GM12875 (cell line): Measurements from ENCODE around the gene R3HDM1.
"Not testable (repeated sequence)": the region's sequence is repeated elsewhere in the genome, so short reads cannot be mapped to it uniquely, and the experiment has no call there.

Source experiments
- H3K4me3 ChIP-seq: one replicate; pipeline ENCODE4 v1.5.1; 2011; ENCODE audit warnings: low read depth, low read length, control low read depth
- TF ChIP-seq, protein P1 (sequence below): IDR thresholded peaks from 2 replicates; pipeline ENCODE4 v1.5.1; 2011; ENCODE audit warnings: low read depth, mild to moderate bottlenecking, control low read depth, inconsistent platforms, low read length, moderate library complexity, borderline replicate concordance; ENCODE audit not compliant: insufficient read depth

R3HDM1 gene

DNA sequence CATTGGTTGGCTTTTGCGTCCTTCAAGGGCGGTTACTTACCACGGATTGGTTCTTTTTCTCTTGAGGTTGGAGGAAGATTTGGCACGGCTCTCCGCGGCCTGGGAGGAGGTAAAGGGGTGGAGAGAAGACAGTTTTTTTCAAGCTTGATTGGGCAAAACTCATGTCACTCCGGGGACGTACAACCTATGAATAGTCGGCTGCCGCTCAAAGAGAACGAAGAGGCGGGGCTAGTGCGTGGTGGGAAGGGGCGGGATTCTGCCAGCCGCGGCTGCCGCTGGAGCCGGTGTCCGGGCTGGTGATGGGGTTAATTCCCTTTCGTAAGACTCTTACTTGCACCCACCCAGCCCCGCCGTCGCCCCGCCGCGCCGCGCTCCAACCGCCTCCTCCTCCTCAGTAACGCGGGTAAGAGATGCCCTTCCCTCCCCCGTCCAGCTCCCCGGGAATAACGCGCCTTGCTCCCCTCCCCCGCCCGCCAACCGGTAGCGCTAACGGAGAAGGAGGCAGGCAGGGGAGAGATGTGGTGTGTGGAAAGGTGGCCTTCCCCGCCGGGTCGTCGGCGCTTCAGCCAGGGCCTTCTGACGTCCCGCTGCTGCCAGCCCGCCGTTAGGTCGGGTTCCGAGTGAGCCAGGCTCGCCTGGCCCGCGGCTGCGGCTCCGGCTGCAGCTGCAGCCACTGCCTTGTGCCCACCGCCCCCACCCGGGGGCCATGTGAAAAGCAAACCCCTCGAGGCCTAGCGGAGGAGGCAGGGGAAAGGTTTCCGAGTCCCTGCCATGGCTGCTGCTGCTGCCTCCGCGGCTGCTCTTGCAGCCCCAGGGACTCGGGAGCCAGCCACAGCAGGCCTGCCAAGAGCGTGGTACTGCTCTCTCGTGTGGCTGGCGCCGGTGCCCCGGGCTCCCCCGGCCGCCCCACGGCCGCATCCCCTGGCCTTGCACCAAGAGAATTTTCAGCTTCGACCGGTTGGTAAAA, at the start of gene R3HDM1:
R3HDM1 (plus strand) TSS at position 254 of the 967 bp plus-strand sequence. CDS start 73,362 bp downstream, outside the sequence.
- TF ChIP-seq, protein P1, sequence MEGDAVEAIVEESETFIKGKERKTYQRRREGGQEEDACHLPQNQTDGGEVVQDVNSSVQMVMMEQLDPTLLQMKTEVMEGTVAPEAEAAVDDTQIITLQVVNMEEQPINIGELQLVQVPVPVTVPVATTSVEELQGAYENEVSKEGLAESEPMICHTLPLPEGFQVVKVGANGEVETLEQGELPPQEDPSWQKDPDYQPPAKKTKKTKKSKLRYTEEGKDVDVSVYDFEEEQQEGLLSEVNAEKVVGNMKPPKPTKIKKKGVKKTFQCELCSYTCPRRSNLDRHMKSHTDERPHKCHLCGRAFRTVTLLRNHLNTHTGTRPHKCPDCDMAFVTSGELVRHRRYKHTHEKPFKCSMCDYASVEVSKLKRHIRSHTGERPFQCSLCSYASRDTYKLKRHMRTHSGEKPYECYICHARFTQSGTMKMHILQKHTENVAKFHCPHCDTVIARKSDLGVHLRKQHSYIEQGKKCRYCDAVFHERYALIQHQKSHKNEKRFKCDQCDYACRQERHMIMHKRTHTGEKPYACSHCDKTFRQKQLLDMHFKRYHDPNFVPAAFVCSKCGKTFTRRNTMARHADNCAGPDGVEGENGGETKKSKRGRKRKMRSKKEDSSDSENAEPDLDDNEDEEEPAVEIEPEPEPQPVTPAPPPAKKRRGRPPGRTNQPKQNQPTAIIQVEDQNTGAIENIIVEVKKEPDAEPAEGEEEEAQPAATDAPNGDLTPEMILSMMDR: peak; percentile 44

DNA sequence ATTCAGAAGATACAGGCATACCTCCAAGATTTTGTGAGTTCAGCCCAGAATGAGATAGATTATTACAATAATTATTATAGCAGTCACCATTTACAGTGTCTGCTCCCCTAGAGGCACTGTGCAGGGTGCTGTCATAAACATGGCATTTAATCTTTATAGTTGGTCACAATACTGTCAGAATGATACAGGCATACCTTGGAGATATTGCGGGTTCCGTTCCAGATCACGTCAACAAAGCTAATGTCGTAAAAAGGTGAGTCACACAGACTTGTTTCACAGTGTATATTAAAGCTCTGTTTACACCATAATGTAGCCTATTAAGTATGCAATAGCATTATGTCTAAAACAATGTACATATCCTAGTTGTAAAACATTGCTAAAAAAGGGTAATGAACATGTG, 45.8 kb upstream of the R3HDM1 start:
- TF ChIP-seq, protein P1: no peak
- H3K4me3 ChIP-seq: no peak overlapping the region

More for the DNA sequence above, at the start of gene R3HDM1:
- H3K4me3 ChIP-seq: peak within 1 kb of the TSS; percentile 76

DNA sequence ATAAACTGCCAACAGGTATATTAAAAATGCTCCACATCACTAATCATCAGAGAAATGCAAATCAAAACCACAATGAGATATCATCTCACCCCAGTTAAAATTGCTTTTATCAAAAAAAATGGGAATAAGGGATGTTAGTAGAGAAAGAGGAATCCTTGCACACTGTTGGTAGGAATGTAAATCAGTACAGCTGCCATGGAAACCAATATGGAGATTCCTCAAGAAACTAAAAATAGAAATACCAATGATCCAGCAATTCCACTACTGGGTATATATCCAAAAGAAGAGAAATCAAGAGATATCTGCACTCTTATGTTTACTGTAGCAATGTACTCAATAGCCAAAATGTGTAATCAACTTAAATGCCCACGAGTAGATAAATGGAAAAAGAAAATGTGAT, 40.9 kb upstream of the R3HDM1 start:
- TF ChIP-seq, protein P1: no peak

DNA sequence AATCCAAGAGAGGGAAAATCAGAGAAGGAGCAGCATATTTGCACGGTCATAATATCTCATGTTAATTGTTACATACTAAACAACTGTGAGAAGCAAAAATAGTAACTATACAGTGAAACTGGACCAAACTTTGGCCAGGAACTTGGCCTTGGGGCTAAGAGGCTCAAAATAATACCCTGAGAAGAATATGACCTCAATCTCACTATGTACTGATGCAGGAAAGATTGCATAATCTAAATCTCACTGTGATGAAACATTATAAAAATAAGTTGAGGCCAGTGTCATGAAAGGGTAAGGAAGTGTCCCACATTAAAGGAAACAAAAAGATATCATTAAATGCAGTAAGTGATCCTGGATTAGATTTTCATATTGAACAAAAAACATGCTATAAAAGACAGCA, 36.8 kb upstream of the R3HDM1 start:
- TF ChIP-seq, protein P1: no peak
- no peak overlapping the region for H3K4me3 ChIP-seq

More for the DNA sequence above, 40.9 kb upstream of the R3HDM1 start:
- no peak overlapping the region for H3K4me3 ChIP-seq

DNA sequence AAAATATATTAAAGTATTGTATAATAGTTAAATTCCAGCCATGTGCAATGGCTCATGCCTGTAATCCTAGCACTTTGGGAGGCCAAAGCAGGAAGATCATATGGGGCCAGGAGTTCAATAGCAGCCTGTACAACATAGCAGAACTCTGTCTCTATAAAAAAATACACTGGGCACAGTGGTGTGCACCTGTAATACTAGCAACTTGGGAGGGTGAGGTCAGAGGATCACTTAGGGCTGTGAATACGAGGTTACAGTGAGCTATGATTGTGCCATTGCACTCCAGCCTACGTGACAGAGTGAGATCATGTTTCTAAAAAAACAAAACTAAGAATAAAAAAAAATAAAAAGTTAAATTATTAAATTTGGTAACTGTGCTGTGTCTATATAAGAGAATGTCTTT, 36.4 kb upstream of the R3HDM1 start:
- TF ChIP-seq, protein P1: no peak
- H3K4me3 ChIP-seq: no peak overlapping the region

DNA sequence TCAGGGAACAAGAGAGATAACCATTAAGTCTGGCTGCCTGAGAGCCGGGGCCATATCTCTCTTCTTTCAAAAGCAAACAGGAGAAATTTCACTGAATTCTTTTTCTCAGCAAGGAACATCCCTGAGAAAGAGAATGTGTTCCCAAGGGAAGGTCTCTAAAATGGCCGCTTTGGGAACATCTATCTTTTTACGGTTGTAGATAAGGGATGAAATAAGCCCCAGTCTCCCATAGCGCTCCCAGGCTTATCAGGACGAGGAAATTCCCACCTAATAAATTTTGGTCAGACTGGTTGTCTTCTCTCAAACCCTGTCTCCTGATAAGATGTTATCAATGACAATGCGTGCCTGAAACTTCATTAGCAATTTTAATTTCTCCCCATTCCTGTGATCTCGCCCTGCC, 32.7 kb upstream of the R3HDM1 start:
- H3K4me3 ChIP-seq: not testable (repeated sequence)

DNA sequence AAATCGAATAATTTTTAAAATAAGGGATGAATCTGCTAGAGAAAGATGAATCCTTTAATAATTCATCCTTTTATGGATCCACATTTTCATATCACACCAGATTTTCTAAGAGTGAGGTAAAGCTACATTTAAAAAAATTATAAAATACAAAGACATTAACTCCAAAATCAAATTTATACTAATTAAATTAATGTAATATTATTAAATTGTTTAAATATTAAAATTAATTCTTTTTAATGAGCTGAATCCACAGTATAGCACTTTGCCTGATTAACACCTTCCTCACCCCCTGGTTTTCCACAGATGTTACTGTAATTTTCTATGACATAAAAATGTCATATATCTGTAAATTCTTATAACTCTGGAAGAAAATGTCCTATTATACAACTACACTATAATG, 26.5 kb upstream of the R3HDM1 start:
- H3K4me3 ChIP-seq: no peak overlapping the region
- TF ChIP-seq, protein P1: no peak

DNA sequence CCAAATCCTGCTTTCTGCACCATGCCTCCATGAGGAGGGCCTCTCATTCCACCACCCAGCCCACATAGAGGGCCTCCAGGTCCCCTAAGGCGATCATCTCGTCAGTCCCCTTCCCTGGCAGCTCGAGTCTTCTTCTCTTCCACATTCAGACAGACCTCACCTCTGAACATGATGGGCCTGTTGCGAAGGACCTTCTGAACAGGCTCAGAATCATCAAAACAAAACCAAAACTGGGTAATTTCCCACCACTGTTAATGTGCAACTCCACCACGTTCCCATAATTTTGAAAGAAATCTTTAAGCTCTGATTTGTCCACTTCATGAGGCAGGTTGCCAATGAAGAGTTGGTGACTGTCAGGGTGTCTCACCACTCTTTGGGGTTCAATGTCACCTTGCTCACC, 20.7 kb upstream of the R3HDM1 start:
- no peak overlapping the region for H3K4me3 ChIP-seq
- TF ChIP-seq, protein P1: no peak
